AG08396 (cell line): ENCODE data around the gene CNPY4.

Experiments
- DNase-seq: peaks from one replicate; pipeline ENCODE4 v3.0.0; 2012; ENCODE audit warnings: low spot score, mixed read lengths

The CNPY4 gene

GRCh38 chr7:100148559-100149328, 29.3 kb downstream of the CNPY4 start, which contains the start of gene LAMTOR4:
Gene LAMTOR4 (plus strand): TSS chr7:100148918. CDS start chr7:100148973, 55 bp downstream.
- peak; percentile 97 for DNase-seq

GRCh38 chr7:100152404-100152803, 33.0 kb downstream of the CNPY4 start:
- no peak for DNase-seq

DNA sequence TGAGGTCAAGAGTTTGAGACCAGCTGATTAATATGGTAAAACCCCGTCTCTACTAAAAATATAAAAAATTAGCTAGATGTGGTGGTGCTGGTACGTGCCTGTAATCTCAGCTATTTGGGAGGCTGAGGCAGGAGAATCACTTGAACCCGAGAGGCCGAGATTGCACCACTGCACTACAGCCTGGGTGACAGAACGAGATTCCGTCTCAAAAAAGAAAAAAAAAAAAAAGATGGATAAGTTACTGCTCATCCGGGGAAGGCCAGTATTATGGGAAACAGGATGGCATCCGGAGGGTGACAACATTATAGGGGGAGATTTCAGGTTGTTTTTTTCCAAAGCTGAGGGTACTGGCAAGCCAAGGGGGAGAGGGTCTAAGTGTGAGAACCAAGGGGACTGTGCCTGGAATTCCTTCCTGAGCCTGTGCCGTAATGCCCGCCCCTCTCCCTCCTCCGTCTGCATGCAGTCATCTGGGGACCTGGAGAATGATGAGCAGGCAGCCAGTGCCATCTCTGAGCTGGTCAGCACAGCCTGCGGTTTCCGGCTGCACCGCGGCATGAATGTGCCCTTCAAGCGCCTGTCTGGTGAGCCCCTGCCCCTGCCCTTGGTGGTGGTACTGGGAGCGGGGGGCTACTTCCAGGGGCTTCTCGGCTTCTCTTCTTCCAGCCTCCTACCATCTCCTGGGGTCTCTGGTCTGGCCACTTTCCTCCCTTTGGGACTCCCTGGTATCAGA, 33.7 kb downstream of the CNPY4 start:
- no peak for DNase-seq

- no peak for DNase-seq
These were observed 34.5 kb downstream of the CNPY4 start for GRCh38 chr7:100153708-100154535.

GRCh38 chr7:100154651-100155491, 35.4 kb downstream of the CNPY4 start:
- no peak for DNase-seq

GRCh38 chr7:100155553-100156317, 36.3 kb downstream of the CNPY4 start:
- no peak for DNase-seq

GRCh38 chr7:100156331-100157068, 37.1 kb downstream of the CNPY4 start:
- DNase-seq, result no peak

- no peak for DNase-seq
These were observed 37.6 kb downstream of the CNPY4 start for GRCh38 chr7:100157069-100157333.

DNA sequence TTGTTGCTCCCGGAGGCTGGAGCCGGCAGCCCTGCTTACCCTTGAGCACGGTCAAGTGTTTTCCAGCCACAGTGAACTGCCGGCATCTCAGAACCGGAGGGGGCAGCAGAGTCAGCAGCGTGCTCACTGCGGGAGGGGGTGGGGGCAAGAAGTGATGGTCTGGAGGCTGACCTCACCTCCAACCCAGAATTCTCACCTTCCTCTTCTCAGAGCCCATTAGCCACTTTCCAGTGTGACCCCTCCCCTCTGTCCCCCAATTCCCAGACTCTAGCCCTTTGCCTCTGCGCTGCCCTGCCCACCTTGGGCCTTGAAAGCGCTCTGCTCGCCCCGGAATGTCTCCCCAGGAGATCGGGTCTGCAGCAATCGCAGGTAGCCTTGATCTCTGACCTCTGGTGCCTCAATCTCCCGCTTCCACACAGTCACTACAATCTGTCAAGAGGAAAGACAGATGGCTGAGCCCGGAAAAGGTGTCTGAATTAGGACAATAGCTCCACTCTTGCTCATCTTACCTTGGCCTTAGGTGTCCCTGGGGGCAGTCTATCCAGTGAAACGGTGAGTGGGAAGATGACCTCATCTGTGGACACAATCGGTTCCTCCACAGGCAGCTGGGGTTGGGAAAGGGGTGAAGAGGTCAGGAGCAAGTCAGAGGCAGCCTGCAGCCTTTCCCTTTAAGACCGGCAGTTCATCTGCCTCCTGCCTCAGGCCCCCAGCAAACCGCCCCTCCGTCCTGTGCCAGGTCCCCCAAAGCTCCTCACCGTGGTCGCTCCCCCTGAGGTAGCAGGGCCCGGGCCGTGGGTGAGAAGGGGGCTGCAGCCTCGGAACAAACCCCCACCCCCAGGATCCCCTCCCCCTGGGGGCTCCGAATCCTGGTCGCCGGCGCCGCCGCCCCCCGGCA, 38.1 kb downstream of the CNPY4 start:
- DNase-seq, result peak; percentile 84

DNA sequence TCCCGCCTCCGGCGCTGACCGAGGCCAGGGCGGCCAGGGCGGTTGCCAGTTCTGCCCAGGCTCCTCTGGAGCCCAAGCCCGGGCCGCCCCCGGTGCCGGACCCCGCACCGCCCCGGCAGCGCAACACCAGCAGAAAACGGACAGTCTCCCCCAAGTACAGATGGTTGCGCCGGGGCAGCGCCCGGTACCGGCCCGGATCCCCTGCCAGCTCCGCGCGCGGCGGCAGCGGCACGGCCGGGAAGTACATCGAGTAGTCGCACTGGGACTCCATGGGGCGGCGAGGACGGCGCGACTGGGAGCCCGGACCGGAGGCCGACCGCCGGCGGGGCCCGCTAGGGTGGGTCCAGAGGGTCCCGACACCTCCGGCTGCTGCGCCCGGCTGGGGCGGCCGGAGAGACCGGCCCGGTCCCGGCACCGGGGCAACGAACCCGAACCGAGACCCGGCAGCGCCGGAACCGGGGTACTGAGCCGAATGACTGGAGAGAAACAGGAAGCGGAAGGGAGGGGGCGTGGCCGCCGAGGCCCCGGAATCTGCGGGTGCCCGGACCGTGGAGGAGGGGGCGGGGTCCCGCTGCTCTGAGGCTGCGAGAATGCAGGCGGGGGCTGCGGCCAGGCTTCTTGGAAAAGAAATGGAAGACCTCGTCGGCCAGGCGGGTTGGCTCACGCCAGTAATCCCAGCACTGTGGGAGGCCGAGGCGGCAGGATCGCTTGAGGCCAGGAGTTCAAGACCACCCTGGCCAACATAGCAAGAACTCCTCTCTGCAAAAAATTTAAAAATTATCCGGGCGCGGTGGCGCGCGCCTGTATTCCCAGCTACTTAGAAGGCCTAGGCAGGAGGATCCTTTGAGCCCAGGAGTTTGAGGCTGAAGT, 39.0 kb downstream of the CNPY4 start, which contains the start of gene TRAPPC14:
TRAPPC14 (minus strand) TSS at position 495 of the 870 bp plus-strand sequence; CDS start at position 271, 224 bp downstream.
- peak; percentile 97 for DNase-seq

- DNase-seq, result no peak
These were observed 39.7 kb downstream of the CNPY4 start for GRCh38 chr7:100159099-100159623.

- DNase-seq, result no peak
These were observed 40.6 kb downstream of the CNPY4 start for GRCh38 chr7:100160067-100160466.

GRCh38 chr7:100163006-100163531, 43.6 kb downstream of the CNPY4 start:
- DNase-seq, result no peak

DNA sequence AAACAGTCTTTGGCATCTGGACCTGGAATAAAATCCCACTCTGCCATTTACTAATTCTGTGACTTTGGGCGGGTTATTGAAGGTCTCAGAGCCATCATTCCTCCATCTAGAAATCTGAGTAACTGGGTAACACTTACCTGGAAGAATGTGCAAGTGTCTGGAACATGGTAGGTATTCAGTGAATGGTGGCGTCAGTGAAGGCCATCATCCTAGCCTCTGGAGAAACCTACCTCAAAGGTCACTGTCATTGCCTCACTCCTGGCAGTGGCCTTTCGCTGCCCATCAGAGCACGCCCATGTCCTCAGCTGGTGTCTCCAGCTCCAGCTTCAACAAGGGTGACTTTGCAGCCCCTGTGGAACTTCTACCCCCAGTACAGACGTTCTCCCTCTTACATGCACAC, 44.4 kb downstream of the CNPY4 start:
- no peak for DNase-seq

DNA sequence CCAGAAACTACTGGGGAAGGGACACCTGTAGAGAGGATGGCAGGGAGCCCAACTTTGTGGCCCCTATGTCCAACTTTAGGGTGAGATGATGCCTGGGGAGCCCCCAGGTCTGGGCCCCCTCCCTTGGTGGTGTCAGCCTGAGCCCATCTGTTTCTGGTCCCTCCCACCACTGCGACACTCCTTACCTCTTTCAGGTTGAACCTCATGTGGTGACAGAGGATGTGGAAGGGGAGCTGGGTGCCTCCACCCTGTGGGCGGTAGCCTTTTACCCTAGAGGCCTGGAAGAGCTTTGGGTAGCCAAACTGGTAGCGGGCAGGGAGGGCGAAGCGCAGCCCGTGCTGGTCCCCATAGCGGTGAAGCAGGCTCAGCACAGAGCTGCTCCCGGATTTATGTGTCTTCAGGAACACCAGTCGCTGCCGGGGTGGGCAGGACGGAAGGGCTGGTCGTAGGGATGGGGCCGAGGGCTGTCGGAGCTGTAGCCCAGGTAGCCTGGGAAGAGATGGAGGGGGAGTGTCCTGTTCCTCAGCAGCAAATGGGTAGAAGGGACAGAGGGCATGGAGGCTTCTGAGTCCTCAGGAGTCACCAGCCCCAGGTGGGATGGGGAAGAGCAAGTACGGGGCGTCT, 47.0 kb downstream of the CNPY4 start:
- no peak for DNase-seq

GRCh38 chr7:100166970-100167911, 47.8 kb downstream of the CNPY4 start:
- DNase-seq, result no peak
